C4-2B (cell line): ENCODE measurements around the gene ADPRH.
"Not testable (repeated sequence)": the region's sequence is repeated elsewhere in the genome, so short reads cannot be mapped to it uniquely, and the experiment has no call there.

Experiments used
- H3K27ac ChIP-seq: fragments of 450-650 bp; 2 replicates; pipeline ENCODE4 v1.5.1; 2017
- CTCF ChIP-seq: fragments of 450-650 bp; conservative IDR thresholded peaks from 2 replicates; pipeline ENCODE4 v1.5.1; 2017; ENCODE audit warnings: mild to moderate bottlenecking
- ZFX ChIP-seq: fragments of 450-650 bp; IDR thresholded peaks from 2 replicates; pipeline ENCODE4 v1.6.1; 2017

Gene ADPRH

GRCh38 chr3:119590706-119591105 lies 11.4 kb downstream of the ADPRH start:
- H3K27ac ChIP-seq: no peak overlapping the region
- TF ChIP-seq CTCF (no peak), ZFX (no peak)

DNA sequence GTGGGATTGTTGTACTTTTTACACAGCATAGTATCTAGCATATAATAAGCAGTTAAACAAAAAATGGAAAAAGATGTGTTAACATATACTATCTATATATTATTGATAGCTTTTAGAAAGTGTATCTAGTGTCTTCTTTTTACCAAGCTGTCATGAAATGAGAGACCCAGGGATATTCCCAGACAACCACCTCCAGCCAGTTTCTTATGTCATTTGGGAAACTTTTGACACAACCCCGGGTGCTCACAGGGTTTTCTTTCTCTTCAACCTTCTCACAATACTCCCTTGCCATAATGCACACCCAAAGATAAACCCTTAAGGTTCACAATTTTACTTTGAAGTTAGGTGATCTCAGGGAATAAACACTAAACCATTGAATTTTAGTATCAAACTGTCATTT lies 13.6 kb downstream of the ADPRH start:
- TF ChIP-seq ZFX (no peak), CTCF (no peak)
- no peak overlapping the region for H3K27ac ChIP-seq

DNA sequence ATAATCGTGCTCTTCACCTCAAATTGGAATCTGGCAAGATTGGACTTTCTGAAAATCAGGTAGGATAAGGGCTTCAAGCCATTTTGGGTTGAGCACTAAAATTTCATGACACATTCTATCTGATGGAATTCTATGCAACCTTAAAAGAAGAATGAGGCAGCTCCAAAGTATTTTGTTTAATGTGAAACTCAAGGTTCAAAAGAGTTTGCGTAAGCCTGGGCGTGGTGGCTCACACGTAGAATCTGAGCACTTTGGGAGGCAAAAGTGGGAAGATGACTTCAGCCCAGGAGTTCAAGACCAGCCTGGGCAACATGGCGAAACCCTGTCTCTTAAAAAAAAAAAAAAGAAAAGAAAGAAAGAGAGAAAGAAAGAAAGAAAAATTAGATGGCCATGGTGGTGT lies 14.8 kb downstream of the ADPRH start:
- no peak overlapping the region for H3K27ac ChIP-seq
- TF ChIP-seq CTCF: no peak
- TF ChIP-seq ZFX: no peak

- not testable (repeated sequence) for H3K27ac ChIP-seq
Observed at GRCh38 chr3:119594929-119595328, 15.6 kb downstream of the ADPRH start.

- TF ChIP-seq CTCF (no peak), ZFX (no peak)
- no peak overlapping the region for H3K27ac ChIP-seq
Observed at GRCh38 chr3:119595639-119596334, 16.5 kb downstream of the ADPRH start.

- TF ChIP-seq CTCF (no peak), ZFX (no peak)
- H3K27ac ChIP-seq: no peak overlapping the region
Observed at GRCh38 chr3:119596398-119596797, 17.1 kb downstream of the ADPRH start.

DNA sequence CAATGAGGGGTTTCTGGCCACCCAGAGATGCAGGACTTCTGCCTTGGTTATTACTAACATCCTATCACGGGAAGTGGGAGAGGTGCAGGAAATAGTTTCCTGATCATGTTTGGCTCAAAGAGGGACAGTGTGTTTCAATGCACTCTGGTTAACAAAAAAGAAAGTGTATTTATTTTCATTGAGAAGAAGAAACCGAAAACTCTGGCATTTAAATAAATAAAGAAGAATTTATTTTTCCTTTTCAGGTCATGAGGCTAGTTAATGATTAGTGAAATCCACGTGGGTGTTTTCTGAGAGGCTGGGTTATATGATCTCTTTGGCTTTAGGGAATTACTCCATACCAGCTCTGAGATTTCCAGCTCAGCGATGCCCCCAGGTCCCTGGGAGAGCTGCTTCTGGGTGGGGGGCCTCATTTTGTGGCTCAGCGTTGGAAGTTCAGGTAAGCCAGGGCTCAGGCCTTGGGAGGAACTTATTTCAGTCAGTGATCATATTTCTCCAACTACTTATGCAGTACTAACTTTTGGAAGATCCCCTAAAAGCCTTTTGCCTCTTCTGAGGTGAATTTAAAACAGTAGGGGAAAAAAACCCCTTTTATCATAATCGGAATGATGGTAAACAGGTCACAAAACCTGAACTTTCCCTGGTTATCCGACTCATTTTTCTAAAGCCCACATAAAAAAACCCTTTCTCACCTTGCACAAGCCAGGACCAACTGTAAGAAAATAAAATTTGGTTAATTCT lies 18.4 kb downstream of the ADPRH start, which contains the start of gene PLA1A:
Gene PLA1A (plus strand): TSS at position 338 of the 741 bp plus-strand sequence. CDS start 29 bp downstream, at position 367.
- no peak for TF ChIP-seq CTCF
- TF ChIP-seq ZFX: no peak
- H3K27ac ChIP-seq: no peak within 1 kb of the TSS
